Measurements from ENCODE around the gene DLG1.

DNA sequence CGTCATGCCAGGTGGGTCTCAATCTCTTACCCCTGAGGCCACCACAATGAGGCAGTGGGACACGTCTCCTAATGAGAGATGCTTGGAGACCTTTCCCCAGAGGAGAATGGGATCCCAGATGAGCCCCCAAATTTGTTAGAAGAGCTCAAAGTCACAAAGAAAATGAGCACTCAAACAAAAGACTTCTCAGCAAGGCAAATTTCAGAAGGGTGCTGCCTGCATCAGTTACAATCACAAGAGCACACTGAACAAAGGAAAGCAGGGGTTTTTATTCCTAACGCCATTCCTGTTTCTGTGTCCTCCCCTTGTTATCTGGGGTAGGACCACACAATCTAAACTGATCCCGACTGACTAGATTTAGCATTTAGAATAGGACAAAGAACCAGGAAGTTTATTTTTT lies 50.1 kb downstream of the DLG1 start:
- TF ChIP-seq POLR2AphosphoS5 (IDR thresholded peaks at IDR 0.05; ENCODE audit: low read depth, low read length) (no peak), SIN3A (IDR thresholded peaks at IDR 0.05; ENCODE audit: borderline replicate concordance, insufficient read depth, low read length) (no peak), TAF1 (IDR thresholded peaks at IDR 0.05; ENCODE audit: borderline replicate concordance, insufficient read depth, low read length) (no peak), FOXP2 (optimal IDR thresholded peaks at IDR 0.05; ENCODE audit: borderline replicate concordance, extremely low read depth, extremely low read length, insufficient read depth) (no peak)
- TF ChIP-seq, protein P1, sequence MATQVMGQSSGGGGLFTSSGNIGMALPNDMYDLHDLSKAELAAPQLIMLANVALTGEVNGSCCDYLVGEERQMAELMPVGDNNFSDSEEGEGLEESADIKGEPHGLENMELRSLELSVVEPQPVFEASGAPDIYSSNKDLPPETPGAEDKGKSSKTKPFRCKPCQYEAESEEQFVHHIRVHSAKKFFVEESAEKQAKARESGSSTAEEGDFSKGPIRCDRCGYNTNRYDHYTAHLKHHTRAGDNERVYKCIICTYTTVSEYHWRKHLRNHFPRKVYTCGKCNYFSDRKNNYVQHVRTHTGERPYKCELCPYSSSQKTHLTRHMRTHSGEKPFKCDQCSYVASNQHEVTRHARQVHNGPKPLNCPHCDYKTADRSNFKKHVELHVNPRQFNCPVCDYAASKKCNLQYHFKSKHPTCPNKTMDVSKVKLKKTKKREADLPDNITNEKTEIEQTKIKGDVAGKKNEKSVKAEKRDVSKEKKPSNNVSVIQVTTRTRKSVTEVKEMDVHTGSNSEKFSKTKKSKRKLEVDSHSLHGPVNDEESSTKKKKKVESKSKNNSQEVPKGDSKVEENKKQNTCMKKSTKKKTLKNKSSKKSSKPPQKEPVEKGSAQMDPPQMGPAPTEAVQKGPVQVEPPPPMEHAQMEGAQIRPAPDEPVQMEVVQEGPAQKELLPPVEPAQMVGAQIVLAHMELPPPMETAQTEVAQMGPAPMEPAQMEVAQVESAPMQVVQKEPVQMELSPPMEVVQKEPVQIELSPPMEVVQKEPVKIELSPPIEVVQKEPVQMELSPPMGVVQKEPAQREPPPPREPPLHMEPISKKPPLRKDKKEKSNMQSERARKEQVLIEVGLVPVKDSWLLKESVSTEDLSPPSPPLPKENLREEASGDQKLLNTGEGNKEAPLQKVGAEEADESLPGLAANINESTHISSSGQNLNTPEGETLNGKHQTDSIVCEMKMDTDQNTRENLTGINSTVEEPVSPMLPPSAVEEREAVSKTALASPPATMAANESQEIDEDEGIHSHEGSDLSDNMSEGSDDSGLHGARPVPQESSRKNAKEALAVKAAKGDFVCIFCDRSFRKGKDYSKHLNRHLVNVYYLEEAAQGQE (IDR thresholded peaks at IDR 0.05; ENCODE audit: insufficient read depth in 1 of 2, low read depth in 2 of 2, low read length in 2 of 2) = no peak
